ENCODE data around the gene SIK1.
A peak's percentile ranks its signal among the peaks of the same experiment; 100 is the strongest.
"Not testable (repeated sequence)": the region's sequence is repeated elsewhere in the genome, so short reads cannot be mapped to it uniquely, and the experiment has no call there.

Gene SIK1

DNA sequence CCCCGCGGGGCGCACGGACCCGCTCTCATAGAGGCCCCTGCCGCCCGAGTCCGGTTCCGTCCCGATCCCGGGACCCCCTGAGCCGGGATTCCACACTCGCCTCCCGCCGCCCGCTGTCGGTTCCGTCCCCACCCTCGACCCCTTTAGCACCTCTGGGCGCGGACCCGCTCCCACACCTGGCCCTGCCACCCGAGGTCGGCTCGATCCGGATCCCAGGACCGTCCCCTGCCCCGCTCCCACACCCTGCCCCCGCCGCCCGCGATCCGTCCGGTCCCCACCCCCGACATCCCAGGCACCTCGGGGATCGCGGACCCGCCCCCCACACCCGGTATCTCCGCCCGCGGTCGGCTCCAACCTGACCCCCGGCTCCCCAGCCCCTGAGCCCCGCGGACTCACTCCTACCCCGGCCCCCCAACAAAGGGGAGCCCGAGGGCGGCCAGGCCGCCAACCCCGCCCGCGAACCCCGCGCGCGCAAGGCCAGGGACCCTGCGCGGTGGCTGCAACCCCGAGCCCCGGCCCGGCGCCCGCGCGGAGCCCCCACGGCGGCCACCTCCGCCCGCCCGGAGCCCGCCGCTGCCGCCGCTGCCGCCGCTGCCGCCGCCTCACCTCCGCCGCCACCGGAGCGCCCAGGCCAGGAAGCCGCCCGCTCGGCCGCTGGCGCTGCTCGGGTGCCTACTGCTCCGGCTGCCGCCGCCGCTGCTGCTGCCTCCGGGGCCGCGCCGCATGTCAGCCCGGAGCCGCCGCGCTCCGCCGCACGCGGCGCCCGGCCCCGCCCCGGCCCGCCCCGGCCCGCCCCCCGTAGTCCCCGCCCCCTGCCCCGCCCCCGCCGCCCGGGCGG is at the start of gene SIK1:
Gene SIK1, minus strand, starts transcription at position 728 of the 838 bp plus-strand sequence. CDS start 953 bp downstream, outside the sequence.
- H3K4me3 Mint-ChIP-seq; H3K27me3 Mint-ChIP-seq; H3K9me3 Mint-ChIP-seq; H3K27ac Mint-ChIP-seq; DNase-seq; H3K4me1 Mint-ChIP-seq (ENCODE audit: low read depth); H3K36me3 Mint-ChIP-seq (ENCODE audit: low read depth): not testable (repeated sequence)

DNA sequence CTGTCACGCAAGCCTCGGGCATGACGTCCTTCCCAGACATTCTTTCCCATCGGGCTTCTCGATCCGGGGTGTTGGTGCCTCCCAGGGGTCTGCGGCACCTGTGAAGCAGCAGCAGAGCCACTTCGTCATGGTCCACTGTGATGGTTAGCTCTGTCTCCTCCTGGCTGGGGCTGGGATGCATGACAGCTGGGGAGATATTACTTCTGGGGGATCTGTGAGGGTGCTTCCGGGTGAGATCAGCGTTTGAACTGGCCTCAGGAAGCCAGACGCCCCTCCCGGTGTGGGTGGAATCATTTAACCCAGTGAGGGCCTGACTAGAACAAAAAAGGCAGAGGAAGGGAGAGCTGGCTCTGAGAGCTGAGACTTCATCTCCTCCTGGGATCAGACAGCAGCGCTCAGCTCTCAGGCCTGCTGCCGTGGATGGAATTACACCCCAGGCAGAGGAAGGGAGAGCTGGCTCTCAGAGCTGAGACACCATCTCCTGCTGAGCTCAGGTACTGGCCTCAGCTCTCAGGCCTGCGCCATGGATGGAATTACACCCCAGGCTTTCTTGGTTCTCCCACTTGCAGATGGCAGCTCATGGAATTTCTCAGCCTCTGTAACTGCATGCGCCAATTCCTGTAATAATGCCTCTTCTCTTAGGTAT is 44.8 kb upstream of the SIK1 start:
- not testable (repeated sequence) for H3K9me3 Mint-ChIP-seq; H3K4me1 Mint-ChIP-seq (ENCODE audit: low read depth); H3K36me3 Mint-ChIP-seq (ENCODE audit: low read depth); H3K27ac Mint-ChIP-seq; H3K27me3 Mint-ChIP-seq; H3K4me3 Mint-ChIP-seq; DNase-seq

DNA sequence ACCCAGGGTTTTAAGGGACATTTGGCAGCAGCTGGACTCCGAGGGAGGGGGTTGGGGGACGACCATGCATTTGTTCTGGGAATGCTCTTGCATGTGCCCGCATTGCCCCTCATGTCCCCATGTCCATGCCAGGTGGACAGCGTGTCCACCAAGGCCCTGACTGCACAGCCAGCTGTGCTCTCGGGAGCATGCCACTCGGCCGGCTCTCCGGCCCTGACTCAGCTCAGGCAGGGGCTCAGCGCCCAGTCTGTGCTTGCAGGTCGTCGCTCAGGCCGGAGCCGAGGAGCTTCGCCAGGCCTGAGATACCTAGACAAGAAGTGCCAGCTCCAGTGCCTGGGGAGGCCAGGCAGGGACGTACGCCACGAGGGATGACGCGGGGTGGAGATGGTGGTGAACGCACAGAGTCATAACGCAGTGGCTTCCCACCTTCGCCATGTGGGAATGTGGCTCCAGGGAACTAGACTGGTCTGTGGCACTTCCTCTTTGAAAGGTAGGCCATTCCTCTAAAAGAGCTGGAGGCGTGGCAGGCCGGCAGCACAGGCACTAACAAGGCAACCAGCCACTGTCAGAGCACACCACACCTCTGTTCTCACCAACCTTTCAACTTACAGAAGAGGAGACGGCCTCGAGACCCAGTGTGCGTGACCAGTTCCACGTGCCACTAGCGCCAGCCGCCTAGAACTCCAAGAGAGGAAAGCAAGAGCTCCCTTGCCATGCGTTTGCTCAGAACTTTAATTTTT is 43.0 kb upstream of the SIK1 start:
- H3K4me1 Mint-ChIP-seq (ENCODE audit: low read depth); H3K27me3 Mint-ChIP-seq: not testable (repeated sequence)

DNA sequence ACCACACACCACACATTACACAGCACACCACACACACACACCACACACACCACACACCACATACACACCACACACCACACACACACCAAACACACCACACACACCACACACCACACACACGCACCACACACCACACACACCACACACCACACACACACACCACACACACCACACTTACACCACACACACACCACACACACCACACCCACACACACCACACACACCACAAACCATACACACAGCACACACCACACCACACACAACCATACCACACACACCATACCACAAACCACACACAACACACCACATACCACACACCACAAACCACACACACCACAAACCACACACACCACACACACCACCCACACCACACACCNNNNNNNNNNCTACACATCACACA is 40.9 kb upstream of the SIK1 start:
- Mint-ChIP-seq H3K4me3 (no peak overlapping the region), H3K36me3 (ENCODE audit: low read depth) (no peaks in the 10 kb centered on the region), H3K9me3 (no peaks in the 10 kb centered on the region), H3K27ac (peak overlapping the region; percentile 69), H3K27me3 (no peaks in the 10 kb centered on the region), H3K4me1 (ENCODE audit: low read depth) (no peaks in the 10 kb centered on the region)
- peak; percentile 19 for DNase-seq

More for the DNA sequence above, 43.0 kb upstream of the SIK1 start:
- H3K4me3 Mint-ChIP-seq; H3K36me3 Mint-ChIP-seq (ENCODE audit: low read depth); H3K9me3 Mint-ChIP-seq; H3K27ac Mint-ChIP-seq; DNase-seq: not testable (repeated sequence)

DNA sequence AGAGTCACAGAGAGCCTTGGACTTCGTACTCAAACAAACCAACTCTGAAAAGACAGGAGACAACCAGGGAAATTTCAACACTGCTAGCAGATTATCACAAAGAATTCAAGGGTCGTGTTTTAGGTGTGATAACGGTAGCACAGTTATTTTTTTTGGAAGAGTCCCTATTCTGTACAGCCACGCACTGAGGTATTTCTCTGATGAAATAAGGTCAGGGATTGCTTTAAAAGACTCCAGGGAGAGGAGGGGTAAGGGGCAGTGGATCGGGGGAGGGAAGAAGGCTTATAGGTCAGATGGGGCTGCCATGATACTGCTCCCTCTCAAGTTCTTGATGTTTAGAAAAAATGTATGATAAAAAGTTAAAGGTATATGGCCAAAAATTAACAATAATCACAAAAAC is 38.2 kb upstream of the SIK1 start:
- not testable (repeated sequence) for H3K9me3 Mint-ChIP-seq

DNA sequence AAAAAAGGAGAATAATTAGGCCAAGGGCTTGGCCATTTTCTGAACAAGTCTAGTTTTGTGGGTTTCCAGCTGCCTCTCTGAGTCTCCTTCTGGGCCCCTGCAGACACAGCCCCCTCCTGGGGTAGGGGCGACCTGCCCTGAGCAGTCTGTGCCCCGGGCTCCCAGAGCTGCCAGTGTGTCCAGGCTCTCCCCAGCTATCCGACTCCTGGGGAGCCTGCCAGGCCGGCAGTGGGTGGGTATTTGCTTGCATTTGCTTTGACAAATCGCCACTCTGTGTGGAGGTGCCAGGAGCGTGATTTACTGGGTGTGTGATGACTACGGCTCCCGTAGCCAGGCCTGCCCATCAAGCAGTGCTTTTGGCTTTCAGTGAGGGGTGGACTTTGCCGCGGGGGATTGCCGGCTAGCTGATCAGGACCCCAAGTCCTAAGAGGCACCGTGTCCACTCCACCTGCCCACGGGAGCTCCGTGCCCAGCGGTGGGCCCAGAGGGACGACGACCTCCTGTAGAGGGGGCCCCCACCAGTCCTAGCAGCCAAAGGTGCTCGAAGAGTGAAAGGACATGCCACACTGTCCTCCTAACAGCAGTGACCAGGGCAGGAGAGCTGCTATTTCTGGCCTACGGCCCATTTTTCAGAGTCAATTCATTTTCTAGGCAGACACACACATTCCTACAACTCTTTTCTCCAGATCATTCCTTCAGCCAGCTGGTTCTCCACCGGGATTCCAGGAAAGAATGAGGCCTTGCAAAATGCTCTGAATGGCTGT is 36.7 kb upstream of the SIK1 start:
- H3K4me3 Mint-ChIP-seq; H3K36me3 Mint-ChIP-seq (ENCODE audit: low read depth); H3K27me3 Mint-ChIP-seq; H3K9me3 Mint-ChIP-seq; H3K27ac Mint-ChIP-seq; DNase-seq; H3K4me1 Mint-ChIP-seq (ENCODE audit: low read depth): not testable (repeated sequence)

More for the DNA sequence above, 38.2 kb upstream of the SIK1 start:
- not testable (repeated sequence) for H3K27me3 Mint-ChIP-seq; H3K4me3 Mint-ChIP-seq; DNase-seq; H3K4me1 Mint-ChIP-seq (ENCODE audit: low read depth); H3K27ac Mint-ChIP-seq; H3K36me3 Mint-ChIP-seq (ENCODE audit: low read depth)

DNA sequence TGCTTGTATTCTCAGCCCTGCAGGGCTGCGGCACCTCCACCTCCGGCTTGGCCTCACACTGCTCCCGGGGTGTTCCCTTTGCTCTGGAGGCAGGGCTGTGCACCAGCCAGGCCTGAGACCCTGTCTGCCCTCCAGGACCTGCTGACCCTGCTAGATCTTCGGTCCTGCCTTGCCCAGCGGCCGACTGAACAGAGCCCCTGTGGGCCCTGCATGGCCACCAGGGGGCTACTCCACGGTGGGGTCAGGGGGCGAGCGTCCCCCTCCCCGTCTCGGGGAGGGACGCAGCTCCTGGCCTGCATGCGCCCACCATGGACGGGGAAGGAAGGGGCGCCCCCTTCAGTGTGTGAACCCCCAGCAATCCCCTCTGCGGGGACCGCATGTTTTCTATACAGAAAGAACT is 36.0 kb upstream of the SIK1 start:
- H3K27me3 Mint-ChIP-seq; H3K36me3 Mint-ChIP-seq (ENCODE audit: low read depth); H3K4me1 Mint-ChIP-seq (ENCODE audit: low read depth); H3K9me3 Mint-ChIP-seq; H3K4me3 Mint-ChIP-seq; H3K27ac Mint-ChIP-seq; DNase-seq: not testable (repeated sequence)

DNA sequence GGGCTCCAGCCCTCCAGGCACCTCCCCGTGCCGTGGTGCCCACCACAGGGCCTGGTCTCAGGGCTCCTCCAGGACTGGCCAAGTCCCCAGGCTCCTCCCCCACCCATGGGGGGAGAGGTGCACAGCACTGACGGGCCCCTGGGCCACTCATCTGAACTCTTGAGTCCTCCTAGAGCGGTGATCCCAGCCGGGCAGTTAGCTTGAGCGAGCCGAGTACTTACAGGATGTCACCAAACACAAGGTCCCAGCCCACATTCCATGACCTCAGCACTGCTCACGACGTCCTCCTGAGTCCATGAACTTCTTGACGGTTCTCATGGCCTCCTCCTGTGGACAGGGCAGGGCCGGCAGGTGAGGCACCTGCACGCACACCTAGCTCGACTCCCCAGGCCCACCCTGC is 33.5 kb upstream of the SIK1 start:
- not testable (repeated sequence) for H3K4me3 Mint-ChIP-seq; H3K4me1 Mint-ChIP-seq (ENCODE audit: low read depth); H3K36me3 Mint-ChIP-seq (ENCODE audit: low read depth); H3K27ac Mint-ChIP-seq; H3K27me3 Mint-ChIP-seq; DNase-seq; H3K9me3 Mint-ChIP-seq

DNA sequence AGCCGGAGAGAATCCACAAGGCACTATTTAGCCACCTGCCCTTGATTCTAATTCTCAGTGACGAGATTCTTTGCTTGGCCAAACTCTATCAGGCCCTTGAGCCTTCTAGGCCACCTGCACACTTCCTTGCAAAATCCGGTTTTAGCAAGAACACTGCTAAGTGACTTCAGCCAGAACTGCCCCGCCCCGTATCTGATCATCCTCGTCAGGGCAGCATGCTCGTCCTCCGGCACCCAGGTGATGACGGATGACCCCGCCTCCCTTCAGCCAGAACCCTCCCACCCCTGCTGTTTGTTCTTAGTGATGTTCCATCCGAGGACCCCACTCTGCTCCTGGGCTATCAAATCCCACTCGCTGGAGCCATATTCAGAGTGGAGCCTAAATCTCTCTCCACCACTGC is 32.1 kb upstream of the SIK1 start:
- not testable (repeated sequence) for DNase-seq; H3K4me1 Mint-ChIP-seq (ENCODE audit: low read depth); H3K27ac Mint-ChIP-seq; H3K9me3 Mint-ChIP-seq; H3K4me3 Mint-ChIP-seq; H3K36me3 Mint-ChIP-seq (ENCODE audit: low read depth); H3K27me3 Mint-ChIP-seq

DNA sequence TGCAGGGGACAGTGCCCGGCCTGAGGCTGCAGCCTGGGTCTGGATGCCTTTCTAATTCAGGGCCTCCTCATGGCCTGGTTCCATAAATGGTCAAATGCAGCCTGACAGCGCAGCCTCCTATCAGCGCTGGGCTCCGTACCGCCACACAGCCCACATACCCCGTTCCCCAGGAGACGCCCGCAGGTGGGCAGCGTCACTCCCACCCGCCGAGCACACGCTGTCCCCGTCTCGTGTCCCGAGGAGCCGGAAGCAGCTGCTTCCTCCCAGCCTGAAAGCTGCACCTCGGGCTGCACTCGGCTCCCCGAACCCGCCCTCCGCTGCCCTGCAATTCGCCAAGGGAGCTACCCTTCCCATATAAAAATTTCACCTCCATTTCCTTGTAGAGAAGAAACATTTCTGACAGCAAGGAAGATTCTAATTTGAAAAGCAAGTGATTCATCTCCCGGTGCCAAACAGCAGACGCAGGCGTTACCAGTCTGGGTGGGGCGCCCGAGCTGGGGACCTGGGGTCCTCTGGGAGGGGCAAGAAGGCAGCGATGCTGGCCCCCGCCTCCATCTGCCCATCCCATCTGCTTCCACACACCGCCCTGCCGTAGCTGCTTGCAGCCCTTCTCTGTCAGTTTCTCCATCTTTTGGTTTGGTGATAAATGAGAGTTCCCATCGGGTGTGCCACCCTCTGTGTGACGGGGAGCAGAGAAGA is 29.8 kb upstream of the SIK1 start:
- H3K36me3 Mint-ChIP-seq (ENCODE audit: low read depth); H3K4me1 Mint-ChIP-seq (ENCODE audit: low read depth); H3K27me3 Mint-ChIP-seq; H3K4me3 Mint-ChIP-seq; H3K9me3 Mint-ChIP-seq; DNase-seq; H3K27ac Mint-ChIP-seq: not testable (repeated sequence)

DNA sequence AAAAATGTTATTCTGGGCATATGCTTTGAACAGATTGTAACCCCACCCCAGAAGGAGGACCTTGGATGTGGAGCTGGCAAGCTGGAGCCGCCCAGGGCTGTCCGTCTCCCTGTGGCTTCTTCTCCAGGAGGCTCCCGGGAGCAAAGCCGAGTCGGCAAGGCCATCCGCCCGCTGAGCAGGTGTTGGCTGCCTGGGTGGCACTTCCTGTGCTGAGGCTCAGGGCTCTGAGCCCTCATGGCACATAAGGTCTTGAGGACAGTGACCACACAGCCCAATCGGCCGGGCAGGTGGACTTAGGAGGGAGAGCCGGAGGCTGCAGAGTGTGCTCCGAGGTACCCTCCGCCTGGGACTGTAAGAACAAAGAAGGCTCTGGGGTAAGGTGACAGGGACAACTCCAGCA is 28.8 kb upstream of the SIK1 start:
- not testable (repeated sequence) for DNase-seq; H3K27me3 Mint-ChIP-seq; H3K27ac Mint-ChIP-seq; H3K36me3 Mint-ChIP-seq (ENCODE audit: low read depth); H3K9me3 Mint-ChIP-seq; H3K4me1 Mint-ChIP-seq (ENCODE audit: low read depth); H3K4me3 Mint-ChIP-seq

DNA sequence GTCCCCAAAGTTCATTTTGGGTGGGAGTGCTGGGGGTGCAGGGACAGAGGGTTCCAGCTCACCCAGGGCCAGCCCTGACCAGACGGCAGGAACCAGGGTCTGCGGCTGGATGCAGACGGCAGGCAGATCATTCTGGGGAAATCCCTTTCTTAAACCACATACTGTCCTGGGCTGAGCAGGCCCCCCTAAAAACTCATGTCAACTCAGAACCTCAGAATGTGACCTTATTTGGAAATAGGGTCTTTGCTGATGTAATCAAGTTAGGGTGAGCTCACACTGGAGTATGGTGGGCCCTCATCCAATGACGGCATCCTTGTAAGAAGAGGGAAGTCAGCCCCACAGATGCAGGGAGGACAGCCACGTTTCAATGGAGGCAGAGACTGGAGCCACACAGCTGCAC is 27.2 kb upstream of the SIK1 start:
- H3K4me1 Mint-ChIP-seq (ENCODE audit: low read depth); DNase-seq; H3K27ac Mint-ChIP-seq; H3K9me3 Mint-ChIP-seq; H3K27me3 Mint-ChIP-seq; H3K4me3 Mint-ChIP-seq; H3K36me3 Mint-ChIP-seq (ENCODE audit: low read depth): not testable (repeated sequence)

DNA sequence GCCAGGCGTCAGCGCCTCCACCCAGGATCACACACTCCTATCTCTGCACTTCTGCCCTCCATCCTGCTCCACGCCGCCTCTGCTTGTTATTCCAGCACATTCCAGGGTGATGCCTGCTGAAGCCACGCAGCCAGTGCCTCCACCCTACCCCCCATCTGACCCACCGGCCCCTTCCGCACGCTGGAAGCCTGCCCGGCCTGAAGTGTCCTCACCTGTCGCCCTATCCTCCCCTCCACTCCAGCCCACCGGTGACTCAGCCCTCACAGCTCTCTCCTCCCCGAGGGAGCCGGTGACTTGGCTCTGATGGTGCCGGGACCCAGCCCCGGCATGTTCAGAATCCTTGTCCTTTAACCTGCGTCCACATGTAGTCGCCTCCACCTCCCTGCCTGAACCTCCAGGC is 24.9 kb upstream of the SIK1 start:
- H3K27ac Mint-ChIP-seq; H3K4me3 Mint-ChIP-seq; DNase-seq; H3K27me3 Mint-ChIP-seq; H3K4me1 Mint-ChIP-seq (ENCODE audit: low read depth); H3K36me3 Mint-ChIP-seq (ENCODE audit: low read depth); H3K9me3 Mint-ChIP-seq: not testable (repeated sequence)

DNA sequence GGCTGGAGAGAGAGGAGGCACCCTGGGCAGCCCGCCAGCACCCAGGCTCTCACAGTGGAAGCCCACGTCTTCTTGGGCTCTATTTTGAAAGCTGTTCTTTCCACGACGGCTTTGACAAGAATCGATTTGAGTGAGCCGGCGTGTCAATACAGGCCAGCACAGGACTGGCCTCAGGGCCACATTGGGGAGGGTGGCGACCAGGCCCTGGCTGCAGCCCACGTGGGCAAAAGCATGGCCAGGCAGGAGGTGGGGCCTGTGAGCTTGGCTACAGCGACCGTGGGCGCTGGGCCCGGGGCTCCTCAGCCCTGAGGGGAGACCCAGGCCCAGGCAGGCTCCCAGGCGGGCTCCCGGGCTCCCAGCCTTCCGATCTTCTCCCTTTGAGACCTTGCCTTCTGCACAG is 23.4 kb upstream of the SIK1 start:
- not testable (repeated sequence) for H3K36me3 Mint-ChIP-seq (ENCODE audit: low read depth); H3K4me3 Mint-ChIP-seq; H3K4me1 Mint-ChIP-seq (ENCODE audit: low read depth); H3K9me3 Mint-ChIP-seq; H3K27me3 Mint-ChIP-seq; DNase-seq; H3K27ac Mint-ChIP-seq
